Measurements from ENCODE around the gene GSN.

DNA sequence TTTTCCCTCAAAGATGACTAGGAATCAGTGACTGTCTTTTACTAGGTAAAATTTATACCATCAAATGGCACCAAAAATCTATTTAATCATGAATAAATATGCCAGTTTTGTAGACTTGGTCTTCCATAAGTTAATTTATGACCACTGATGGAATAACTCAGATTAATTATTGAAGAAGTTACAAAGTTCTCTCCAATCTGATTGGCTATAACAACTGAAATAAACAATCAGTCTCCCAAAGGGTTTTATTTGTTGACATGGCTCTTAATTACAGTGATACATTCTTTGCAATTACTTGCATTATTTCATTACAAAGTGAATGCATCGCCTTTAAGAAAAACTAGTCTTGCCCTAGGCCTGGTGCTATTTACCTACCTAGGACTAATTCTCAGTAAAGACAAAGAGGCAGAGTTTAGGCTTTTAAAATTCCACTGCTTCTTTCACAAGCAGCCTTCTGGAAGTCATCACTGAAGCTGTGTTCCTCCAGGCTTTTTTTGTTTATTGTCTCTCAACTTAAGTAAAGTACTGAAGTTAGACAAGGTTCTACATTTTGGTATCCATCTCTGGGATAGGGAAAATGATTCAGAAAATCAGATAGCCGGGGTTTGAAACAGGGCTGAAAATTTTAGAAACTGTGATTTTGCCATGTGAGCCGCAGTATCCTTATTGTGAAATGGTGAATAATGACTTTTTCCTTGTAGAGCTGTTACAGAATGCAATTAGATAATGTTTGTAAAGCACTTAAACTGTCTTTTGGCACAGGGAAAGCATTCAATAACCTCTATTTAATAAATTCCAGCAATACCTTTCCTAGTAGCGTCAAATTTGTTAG is 99.6 kb downstream of the GSN start:
- TF ChIP-seq, protein P1, sequence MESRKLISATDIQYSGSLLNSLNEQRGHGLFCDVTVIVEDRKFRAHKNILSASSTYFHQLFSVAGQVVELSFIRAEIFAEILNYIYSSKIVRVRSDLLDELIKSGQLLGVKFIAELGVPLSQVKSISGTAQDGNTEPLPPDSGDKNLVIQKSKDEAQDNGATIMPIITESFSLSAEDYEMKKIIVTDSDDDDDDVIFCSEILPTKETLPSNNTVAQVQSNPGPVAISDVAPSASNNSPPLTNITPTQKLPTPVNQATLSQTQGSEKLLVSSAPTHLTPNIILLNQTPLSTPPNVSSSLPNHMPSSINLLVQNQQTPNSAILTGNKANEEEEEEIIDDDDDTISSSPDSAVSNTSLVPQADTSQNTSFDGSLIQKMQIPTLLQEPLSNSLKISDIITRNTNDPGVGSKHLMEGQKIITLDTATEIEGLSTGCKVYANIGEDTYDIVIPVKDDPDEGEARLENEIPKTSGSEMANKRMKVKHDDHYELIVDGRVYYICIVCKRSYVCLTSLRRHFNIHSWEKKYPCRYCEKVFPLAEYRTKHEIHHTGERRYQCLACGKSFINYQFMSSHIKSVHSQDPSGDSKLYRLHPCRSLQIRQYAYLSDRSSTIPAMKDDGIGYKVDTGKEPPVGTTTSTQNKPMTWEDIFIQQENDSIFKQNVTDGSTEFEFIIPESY (IDR thresholded peaks at IDR 0.05), result no peak
- TF ChIP-seq RAD21 (IDR thresholded peaks at IDR 0.05), result peak in 1 of 2 donors; percentile 9
- TF ChIP-seq, protein P2, sequence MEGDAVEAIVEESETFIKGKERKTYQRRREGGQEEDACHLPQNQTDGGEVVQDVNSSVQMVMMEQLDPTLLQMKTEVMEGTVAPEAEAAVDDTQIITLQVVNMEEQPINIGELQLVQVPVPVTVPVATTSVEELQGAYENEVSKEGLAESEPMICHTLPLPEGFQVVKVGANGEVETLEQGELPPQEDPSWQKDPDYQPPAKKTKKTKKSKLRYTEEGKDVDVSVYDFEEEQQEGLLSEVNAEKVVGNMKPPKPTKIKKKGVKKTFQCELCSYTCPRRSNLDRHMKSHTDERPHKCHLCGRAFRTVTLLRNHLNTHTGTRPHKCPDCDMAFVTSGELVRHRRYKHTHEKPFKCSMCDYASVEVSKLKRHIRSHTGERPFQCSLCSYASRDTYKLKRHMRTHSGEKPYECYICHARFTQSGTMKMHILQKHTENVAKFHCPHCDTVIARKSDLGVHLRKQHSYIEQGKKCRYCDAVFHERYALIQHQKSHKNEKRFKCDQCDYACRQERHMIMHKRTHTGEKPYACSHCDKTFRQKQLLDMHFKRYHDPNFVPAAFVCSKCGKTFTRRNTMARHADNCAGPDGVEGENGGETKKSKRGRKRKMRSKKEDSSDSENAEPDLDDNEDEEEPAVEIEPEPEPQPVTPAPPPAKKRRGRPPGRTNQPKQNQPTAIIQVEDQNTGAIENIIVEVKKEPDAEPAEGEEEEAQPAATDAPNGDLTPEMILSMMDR (IDR thresholded peaks at IDR 0.05; ENCODE audit: low read depth, low read length, missing input control), result no peak
